ENCODE results near the gene CRTAC1.

Gene CRTAC1

GRCh38 chr10:97914171-97914836 is 116.1 kb downstream of the CRTAC1 start:
- TF ChIP-seq ZFX (IDR thresholded peaks at IDR 0.05) = no peak
- TF ChIP-seq CTCF (conservative IDR thresholded peaks at IDR 0.05) = no peak
- no peak overlapping the region for H3K27ac ChIP-seq

GRCh38 chr10:97913614-97914013 is 116.8 kb downstream of the CRTAC1 start:
- no peak for TF ChIP-seq ZFX (IDR thresholded peaks at IDR 0.05)
- no peak for TF ChIP-seq CTCF (conservative IDR thresholded peaks at IDR 0.05)
- no peak overlapping the region for H3K27ac ChIP-seq

- H3K27ac ChIP-seq = no peak overlapping the region
- no peak for TF ChIP-seq CTCF (conservative IDR thresholded peaks at IDR 0.05)
- no peak for TF ChIP-seq ZFX (IDR thresholded peaks at IDR 0.05)
Measured at GRCh38 chr10:97913193-97913592, 117.2 kb downstream of the CRTAC1 start.

- TF ChIP-seq CTCF (conservative IDR thresholded peaks at IDR 0.05) (no peak), ZFX (IDR thresholded peaks at IDR 0.05) (no peak)
- H3K27ac ChIP-seq = no peak overlapping the region
Measured at GRCh38 chr10:97911217-97911616, 119.2 kb downstream of the CRTAC1 start.

- TF ChIP-seq ZFX (IDR thresholded peaks at IDR 0.05) (no peak), CTCF (conservative IDR thresholded peaks at IDR 0.05) (no peak)
- H3K27ac ChIP-seq = no peak overlapping the region
Measured at GRCh38 chr10:97910661-97911060, 119.8 kb downstream of the CRTAC1 start.

GRCh38 chr10:97907830-97908229 is 122.6 kb downstream of the CRTAC1 start:
- no peak for TF ChIP-seq ZFX (IDR thresholded peaks at IDR 0.05)
- TF ChIP-seq CTCF (conservative IDR thresholded peaks at IDR 0.05) = no peak
- H3K27ac ChIP-seq = no peak overlapping the region

- no peak for TF ChIP-seq CTCF (conservative IDR thresholded peaks at IDR 0.05)
- TF ChIP-seq ZFX (IDR thresholded peaks at IDR 0.05) = no peak
- H3K27ac ChIP-seq = no peak overlapping the region
Measured at GRCh38 chr10:97907211-97907610, 123.2 kb downstream of the CRTAC1 start.
